ENCODE results near the gene LILRB3. TPM values are rescaled to one million over a fixed set of nuclear protein-coding genes. Genes with fewer than 3 reads are reported as not detected.
A peak's percentile ranks its signal among the peaks of the same experiment; 100 is the strongest.

LILRB3 gene
- total RNA-seq, 3 donors from 2014 or later = 1.6 to 28.3 (median 11.5) TPM

DNA sequence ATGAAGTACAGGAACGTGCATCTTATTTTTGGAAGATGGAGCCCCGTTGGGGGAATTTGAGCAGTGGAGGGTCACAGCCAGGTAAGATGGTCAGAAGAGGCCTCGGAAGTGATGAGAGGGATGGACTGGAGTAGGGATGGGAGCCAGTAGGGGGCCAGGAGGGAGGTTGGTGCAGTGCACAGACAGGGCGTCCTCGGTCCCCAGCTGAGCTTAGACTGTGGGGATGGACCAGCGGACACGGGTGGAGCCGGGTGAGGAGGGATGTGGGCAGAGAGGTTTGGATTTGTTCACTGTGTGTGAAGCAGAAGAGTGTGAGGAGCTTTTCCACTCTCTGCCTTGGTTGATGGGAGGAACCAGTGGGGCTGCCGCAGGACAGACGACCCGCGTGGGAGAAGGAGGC is 11.6 kb downstream of the LILRB3 start:
- Histone ChIP-seq H3K27ac (peak overlapping the region in 1 of 2 donors; percentile 56), H3K4me1 (peaks cover 0 to 13% of the 10 kb centered on the region in 2 donors), H3K36me3 (peaks cover 4% of the 10 kb centered on the region), H3K27me3 (no peaks in the 10 kb centered on the region), H3K9me3 (no peaks in the 10 kb centered on the region), H3K4me3 (peak overlapping the region in 1 of 3 donors; percentile 46)
- DNase-seq (ENCODE audit: low spot score in 2 of 2) = no peak
- intact Hi-C loops (cut with DNase I; ENCODE audit: low total_unique reads) = no loop called here
- TF ChIP-seq POLR2AphosphoS5 (IDR thresholded peaks at IDR 0.05) = no peak
- TF ChIP-seq POLR2A (IDR thresholded peaks at IDR 0.05) = no peak
- TF ChIP-seq, protein P1, sequence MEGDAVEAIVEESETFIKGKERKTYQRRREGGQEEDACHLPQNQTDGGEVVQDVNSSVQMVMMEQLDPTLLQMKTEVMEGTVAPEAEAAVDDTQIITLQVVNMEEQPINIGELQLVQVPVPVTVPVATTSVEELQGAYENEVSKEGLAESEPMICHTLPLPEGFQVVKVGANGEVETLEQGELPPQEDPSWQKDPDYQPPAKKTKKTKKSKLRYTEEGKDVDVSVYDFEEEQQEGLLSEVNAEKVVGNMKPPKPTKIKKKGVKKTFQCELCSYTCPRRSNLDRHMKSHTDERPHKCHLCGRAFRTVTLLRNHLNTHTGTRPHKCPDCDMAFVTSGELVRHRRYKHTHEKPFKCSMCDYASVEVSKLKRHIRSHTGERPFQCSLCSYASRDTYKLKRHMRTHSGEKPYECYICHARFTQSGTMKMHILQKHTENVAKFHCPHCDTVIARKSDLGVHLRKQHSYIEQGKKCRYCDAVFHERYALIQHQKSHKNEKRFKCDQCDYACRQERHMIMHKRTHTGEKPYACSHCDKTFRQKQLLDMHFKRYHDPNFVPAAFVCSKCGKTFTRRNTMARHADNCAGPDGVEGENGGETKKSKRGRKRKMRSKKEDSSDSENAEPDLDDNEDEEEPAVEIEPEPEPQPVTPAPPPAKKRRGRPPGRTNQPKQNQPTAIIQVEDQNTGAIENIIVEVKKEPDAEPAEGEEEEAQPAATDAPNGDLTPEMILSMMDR (IDR thresholded peaks at IDR 0.05) = no peak

DNA sequence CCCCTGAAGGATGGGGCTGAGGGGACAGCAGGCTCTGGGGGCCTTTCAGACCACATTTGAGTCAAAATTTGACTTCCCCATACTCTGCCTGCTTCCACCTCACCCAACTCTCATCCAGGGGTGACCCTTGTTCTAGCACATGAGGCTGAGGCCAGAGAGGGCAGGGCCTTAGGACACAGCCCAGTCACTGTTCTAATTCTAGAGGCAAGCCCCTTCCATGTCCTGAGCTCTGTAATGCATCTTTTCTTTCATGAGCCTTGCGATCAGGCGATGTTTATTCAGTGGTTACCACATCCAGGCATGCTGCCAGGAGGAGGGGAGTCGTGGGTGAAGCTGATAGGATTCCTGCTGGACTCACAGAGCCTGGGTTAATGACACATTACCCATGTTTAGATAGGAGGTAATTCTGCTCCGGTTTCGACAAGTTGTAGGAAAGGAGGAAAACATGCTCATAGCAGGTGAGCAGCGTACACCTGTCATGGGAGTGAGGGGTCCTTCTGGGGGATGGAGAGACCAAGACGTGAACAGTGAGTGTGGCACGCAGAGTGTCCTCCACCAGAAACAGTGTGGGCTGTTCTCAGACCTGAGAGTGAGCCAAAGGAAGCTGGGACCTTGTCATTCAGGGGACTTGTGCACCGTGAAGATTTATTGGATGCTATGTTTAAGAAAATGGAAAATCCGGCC is 12.9 kb downstream of the LILRB3 start:
- H3K36me3 ChIP-seq = peaks cover 4% of the 10 kb centered on the region
- peak overlapping the region; percentile 71 to 96 for H3K27ac ChIP-seq
- no peaks in the 10 kb centered on the region for H3K9me3 ChIP-seq
- DNase-seq (ENCODE audit: low spot score in 2 of 2) = peak; percentile 75 to 76
- peak overlapping the region in 1 of 3 donors; percentile 46 for H3K4me3 ChIP-seq
- peak in 2 of 3 donors; percentile 61 to 82 for TF ChIP-seq POLR2AphosphoS5 (IDR thresholded peaks at IDR 0.05)
- TF ChIP-seq, protein P1 (IDR thresholded peaks at IDR 0.05) = no peak
- no peaks in the 10 kb centered on the region for H3K27me3 ChIP-seq
- peaks cover 0 to 13% of the 10 kb centered on the region in 2 donors for H3K4me1 ChIP-seq
- intact Hi-C loops (cut with DNase I; ENCODE audit: low total_unique reads) = no loop called here

DNA sequence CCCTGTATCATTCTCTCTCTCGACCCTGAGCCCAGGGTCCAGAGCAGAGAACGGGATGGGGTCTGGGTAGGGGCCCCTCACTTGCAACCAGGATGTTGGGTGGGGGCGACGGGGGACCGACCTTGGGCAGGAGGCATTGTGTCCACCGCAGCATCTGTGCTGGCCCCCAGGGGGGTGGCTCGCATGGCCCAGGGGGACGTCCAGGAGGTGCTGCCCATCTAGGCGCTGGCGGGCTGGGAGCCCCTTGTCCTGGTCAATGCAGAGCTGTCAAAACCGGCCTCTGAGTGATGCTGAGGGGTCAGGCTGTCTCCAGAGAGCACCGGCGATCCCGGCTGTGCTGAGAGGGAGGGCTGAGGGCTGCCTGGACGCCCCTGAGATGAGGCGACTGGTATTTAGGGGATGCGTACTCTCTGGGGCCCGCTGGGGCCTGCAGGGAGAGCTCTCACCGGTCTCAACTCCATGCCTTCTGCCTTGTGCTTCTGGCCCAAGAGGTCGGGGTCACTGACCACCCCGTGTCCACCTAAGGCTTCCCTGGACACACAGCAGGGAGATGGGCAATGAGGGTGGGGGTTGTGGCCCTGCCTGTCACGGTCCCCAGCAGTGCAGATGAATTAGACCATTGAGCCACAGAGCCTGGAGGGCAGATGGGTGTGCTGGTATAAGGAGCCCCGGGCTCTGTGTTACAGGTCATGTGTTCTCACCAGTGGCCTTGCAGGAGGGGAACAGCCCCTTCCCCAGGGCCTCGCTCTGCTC is 13.6 kb downstream of the LILRB3 start:
- Histone ChIP-seq H3K27ac (peak overlapping the region; percentile 71 to 96), H3K27me3 (no peaks in the 10 kb centered on the region), H3K36me3 (peaks cover 4% of the 10 kb centered on the region), H3K9me3 (no peaks in the 10 kb centered on the region), H3K4me3 (peak overlapping the region in 1 of 3 donors; percentile 46), H3K4me1 (peaks cover 0 to 13% of the 10 kb centered on the region in 2 donors)
- intact Hi-C loops (cut with DNase I; ENCODE audit: low total_unique reads) = no loop called here
- DNase-seq (ENCODE audit: low spot score in 2 of 2) = no peak
- TF ChIP-seq, protein P1 (IDR thresholded peaks at IDR 0.05) = no peak
- TF ChIP-seq POLR2AphosphoS5 (IDR thresholded peaks at IDR 0.05) (peak in 1 of 3 donors; percentile 5), POLR2A (IDR thresholded peaks at IDR 0.05) (no peak)

DNA sequence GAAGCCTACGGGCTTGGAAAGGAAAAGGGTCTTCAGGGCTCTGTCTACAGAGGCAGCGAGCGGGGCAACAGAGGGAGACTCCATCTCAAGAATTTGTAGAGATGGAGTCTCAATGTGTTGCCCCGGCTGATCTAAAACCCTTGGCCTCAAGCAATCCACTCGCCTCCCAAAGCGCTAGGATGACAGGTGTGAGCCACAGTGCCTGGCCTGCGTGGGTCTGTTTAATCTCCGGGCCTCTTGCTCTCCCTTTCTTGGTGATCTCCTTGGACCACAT is 14.1 kb downstream of the LILRB3 start:
- Histone ChIP-seq H3K4me1 (peaks cover 0 to 16% of the 10 kb centered on the region in 2 donors), H3K9me3 (no peaks in the 10 kb centered on the region), H3K4me3 (no peak overlapping the region), H3K36me3 (peaks cover 4% of the 10 kb centered on the region), H3K27me3 (no peaks in the 10 kb centered on the region), H3K27ac (peak overlapping the region; percentile 71 to 96)
- no peak for TF ChIP-seq POLR2A (IDR thresholded peaks at IDR 0.05)
- TF ChIP-seq POLR2AphosphoS5 (IDR thresholded peaks at IDR 0.05) = no peak
- TF ChIP-seq, protein P1 (IDR thresholded peaks at IDR 0.05) = no peak
- intact Hi-C loops (cut with DNase I; ENCODE audit: low total_unique reads) = loop anchor here (1.0 kb wide), 1 partner anchor 25 kb away; no protein-coding TSS in a partner anchor
- no peak for DNase-seq (ENCODE audit: low spot score in 2 of 2)
